ENCODE data around the gene GRK5. TPM values are rescaled to one million over a fixed set of nuclear protein-coding genes. Genes with fewer than 3 reads are reported as not detected.
"Not testable (repeated sequence)": the region's sequence is repeated elsewhere in the genome, so short reads cannot be mapped to it uniquely, and the experiment has no call there.

GRK5 gene
- total RNA-seq, 1 donor from 2014 or later, result 21.3 TPM

- Mint-ChIP-seq H3K9me3 (no peaks in the 10 kb centered on the region), H3K4me3 (no peak overlapping the region), H3K4me1 (peaks cover 70% of the 10 kb centered on the region), H3K36me3 (ENCODE audit: low read depth) (peaks cover 14% of the 10 kb centered on the region), H3K27ac (no peak overlapping the region), H3K27me3 (no peaks in the 10 kb centered on the region)
- ChIA-PET CTCF (interaction anchor here (1.0 to 1.1 kb wide), 2 partner anchors 15 to 27 kb away, joined by 3 to 6 read pairs; partner anchors contain the start of gene GRK5), POLR2A (interaction anchor here (0.6 kb wide), 1 partner anchor 57 kb away, joined by 3 read pairs; no protein-coding TSS in a partner anchor)
- no peak for TF ChIP-seq CTCF (IDR thresholded peaks at IDR 0.05)
- intact Hi-C loops (cut with micrococcal nuclease), result no loop called here
- DNase-seq, result no peak
- no peak for ATAC-seq (ENCODE audit: low read depth)
These were observed 26.4 kb downstream of the GRK5 start for GRCh38 chr10:119233821-119234220.

GRCh38 chr10:119235356-119235755 lies 28.0 kb downstream of the GRK5 start:
- Mint-ChIP-seq H3K4me1 (peaks cover 64% of the 10 kb centered on the region), H3K4me3 (peak overlapping the region; percentile 24), H3K9me3 (no peaks in the 10 kb centered on the region), H3K27me3 (no peaks in the 10 kb centered on the region), H3K27ac (peak overlapping the region; percentile 53), H3K36me3 (ENCODE audit: low read depth) (peaks cover 11% of the 10 kb centered on the region)
- POLR2A ChIA-PET, result no interaction called here
- DNase-seq (no peak), ATAC-seq (ENCODE audit: low read depth) (no peak)
- CTCF ChIA-PET, result interaction anchor here (0.9 kb wide), 1 partner anchor 29 kb away, joined by 3 read pairs; no protein-coding TSS in a partner anchor
- intact Hi-C loops (cut with micrococcal nuclease), result no loop called here
- no peak for TF ChIP-seq CTCF (IDR thresholded peaks at IDR 0.05)

- ChIA-PET CTCF (no interaction called here), POLR2A (interaction anchor here (0.6 to 0.8 kb wide), 2 partner anchors 31 to 95 kb away, joined by 4 to 5 read pairs; no protein-coding TSS in a partner anchor)
- H3K27ac Mint-ChIP-seq, result peak overlapping the region; percentile 47
- H3K9me3 Mint-ChIP-seq, result no peaks in the 10 kb centered on the region
- no peak for TF ChIP-seq CTCF (IDR thresholded peaks at IDR 0.05)
- intact Hi-C loops (cut with micrococcal nuclease), result no loop called here
- ATAC-seq (ENCODE audit: low read depth) (no peak), DNase-seq (no peak)
- H3K4me1 Mint-ChIP-seq, result peaks cover 56% of the 10 kb centered on the region
- H3K27me3 Mint-ChIP-seq, result no peaks in the 10 kb centered on the region
- peaks cover 4% of the 10 kb centered on the region for H3K36me3 Mint-ChIP-seq (ENCODE audit: low read depth)
- no peak overlapping the region for H3K4me3 Mint-ChIP-seq
These were observed 30.5 kb downstream of the GRK5 start for GRCh38 chr10:119237722-119238436.

- no peak for DNase-seq
- H3K9me3 Mint-ChIP-seq, result no peaks in the 10 kb centered on the region
- peaks cover 2% of the 10 kb centered on the region for H3K36me3 Mint-ChIP-seq (ENCODE audit: low read depth)
- no peak overlapping the region for H3K4me3 Mint-ChIP-seq
- ATAC-seq (ENCODE audit: low read depth), result no peak
- TF ChIP-seq CTCF (IDR thresholded peaks at IDR 0.05), result no peak
- H3K4me1 Mint-ChIP-seq, result peaks cover 51% of the 10 kb centered on the region
- no peak overlapping the region for H3K27ac Mint-ChIP-seq
- ChIA-PET POLR2A (no interaction called here), CTCF (no interaction called here)
- intact Hi-C loops (cut with micrococcal nuclease), result no loop called here
- H3K27me3 Mint-ChIP-seq, result no peaks in the 10 kb centered on the region
These were observed 31.2 kb downstream of the GRK5 start for GRCh38 chr10:119238577-119238976.

- H3K36me3 Mint-ChIP-seq (ENCODE audit: low read depth); intact Hi-C loops (cut with micrococcal nuclease); H3K27ac Mint-ChIP-seq; DNase-seq; H3K4me3 Mint-ChIP-seq; H3K9me3 Mint-ChIP-seq; H3K27me3 Mint-ChIP-seq; ATAC-seq (ENCODE audit: low read depth); CTCF ChIA-PET: not testable (repeated sequence)
- POLR2A ChIA-PET, result interaction anchor here (0.6 kb wide), 1 partner anchor 149 kb away, joined by 3 read pairs; no protein-coding TSS in a partner anchor
- peaks cover 50% of the 10 kb centered on the region for H3K4me1 Mint-ChIP-seq
These were observed 31.6 kb downstream of the GRK5 start for GRCh38 chr10:119239015-119239414.

- ATAC-seq (ENCODE audit: low read depth); DNase-seq; H3K9me3 Mint-ChIP-seq; H3K27me3 Mint-ChIP-seq; H3K27ac Mint-ChIP-seq; CTCF ChIA-PET; intact Hi-C loops (cut with micrococcal nuclease); H3K4me3 Mint-ChIP-seq; H3K36me3 Mint-ChIP-seq (ENCODE audit: low read depth): not testable (repeated sequence)
- POLR2A ChIA-PET, result interaction anchor here (0.6 kb wide), 1 partner anchor 148 kb away, joined by 3 read pairs; no protein-coding TSS in a partner anchor
- peaks cover 45% of the 10 kb centered on the region for H3K4me1 Mint-ChIP-seq
These were observed 32.3 kb downstream of the GRK5 start for GRCh38 chr10:119239630-119240029.

Measured in activated B cell treated with CpG ODN at 0.5 μM for 24 hours (primary cell).